ENCODE data around the gene FAM120AOS. TPM values are rescaled to one million over a fixed set of nuclear protein-coding genes. Genes with fewer than 3 reads are reported as not detected.

FAM120AOS gene
- total RNA-seq, 1 experiment from 2014 or later = 31.2 TPM

DNA sequence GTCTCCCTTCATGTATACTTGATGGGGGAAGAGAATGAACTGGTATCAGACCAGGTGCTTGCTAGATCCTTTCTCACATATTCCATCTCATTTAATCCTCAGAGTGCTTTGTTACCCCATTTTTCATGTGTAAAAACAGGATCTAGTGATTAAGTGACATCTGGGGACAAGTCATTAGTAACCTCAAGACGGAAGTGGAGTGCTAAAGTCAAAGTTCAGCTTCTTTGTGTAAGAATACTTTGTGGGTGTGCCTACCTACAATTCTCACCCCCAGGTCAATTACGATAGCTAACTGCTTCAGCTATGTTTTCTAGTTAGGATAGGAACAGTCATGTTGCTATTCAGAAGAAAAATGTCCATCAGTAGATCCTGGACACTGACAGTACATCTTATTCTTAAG lies 3.1 kb upstream of the FAM120AOS start:
- no peaks in the 10 kb centered on the region for H3K27me3 ChIP-seq (ENCODE audit: insufficient read depth, low read length)
- DNase-seq (ENCODE audit: low read depth, low spot score) (no peak), ATAC-seq (no peak)
- no peaks in the 10 kb centered on the region for H3K9me2 ChIP-seq (ENCODE audit: insufficient read depth)
- no peak overlapping the region for H3K9ac ChIP-seq (ENCODE audit: low read length)
- POLR2A ChIA-PET = no interaction called here
- H3K27ac ChIP-seq (ENCODE audit: low read depth, low read length) = no peak overlapping the region
- peaks cover 97% of the 10 kb centered on the region for H3K79me2 ChIP-seq (ENCODE audit: insufficient read depth, low read length)
- no TSS peak for BruUV-seq (replicated peaks)
- RAD21 ChIA-PET (ENCODE audit: low non-redundant PET in 1 of 2, low total read pairs in 2 of 2, uncharacterized antibody in 2 of 2, unreplicated experiment in 2 of 2) = no interaction called here
- no peak overlapping the region for H3K4me3 ChIP-seq (replicated peaks in 1 of 2; ENCODE audit: low read depth in 1 of 2, low read length in 2 of 2)
- no peaks in the 10 kb centered on the region for H3K9me3 ChIP-seq (ENCODE audit: control insufficient read depth in 1 of 2, insufficient read depth in 1 of 2, low read depth in 1 of 2, low read length in 2 of 2)
- CTCF ChIA-PET = no interaction called here
- peaks cover 0 to 13% of the 10 kb centered on the region in 2 experiments; a peak in 1 of 4 replicates for H3K36me3 ChIP-seq (ENCODE audit: control insufficient read depth in 1 of 2, insufficient read depth in 2 of 2, low read length in 2 of 2)
- intact Hi-C loops (cut with micrococcal nuclease) = loop anchor here (10.0 kb wide), 1 partner anchor 292 kb away; no protein-coding TSS in a partner anchor
- TF ChIP-seq, protein P1, sequence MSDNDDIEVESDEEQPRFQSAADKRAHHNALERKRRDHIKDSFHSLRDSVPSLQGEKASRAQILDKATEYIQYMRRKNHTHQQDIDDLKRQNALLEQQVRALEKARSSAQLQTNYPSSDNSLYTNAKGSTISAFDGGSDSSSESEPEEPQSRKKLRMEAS (IDR thresholded peaks at IDR 0.05) = no peak
- TF ChIP-seq POLR2A (IDR thresholded peaks at IDR 0.05; ENCODE audit: borderline replicate concordance, extremely low read depth, insufficient read depth, insufficient read length) = no peak
- no peak for TF ChIP-seq SIN3A (IDR thresholded peaks at IDR 0.05; ENCODE audit: low read depth)
- TF ChIP-seq TCF7L2 (IDR thresholded peaks at IDR 0.05; ENCODE audit: borderline replicate concordance, extremely low read depth, insufficient read depth, insufficient read length) = no peak
- TF ChIP-seq POLR2AphosphoS5 (IDR thresholded peaks at IDR 0.05; ENCODE audit: low read depth, low read length) = no peak
- TF ChIP-seq ZNF274 (IDR thresholded peaks at IDR 0.05; ENCODE audit: low read depth, low read length) = no peak
- TF ChIP-seq, protein P2, sequence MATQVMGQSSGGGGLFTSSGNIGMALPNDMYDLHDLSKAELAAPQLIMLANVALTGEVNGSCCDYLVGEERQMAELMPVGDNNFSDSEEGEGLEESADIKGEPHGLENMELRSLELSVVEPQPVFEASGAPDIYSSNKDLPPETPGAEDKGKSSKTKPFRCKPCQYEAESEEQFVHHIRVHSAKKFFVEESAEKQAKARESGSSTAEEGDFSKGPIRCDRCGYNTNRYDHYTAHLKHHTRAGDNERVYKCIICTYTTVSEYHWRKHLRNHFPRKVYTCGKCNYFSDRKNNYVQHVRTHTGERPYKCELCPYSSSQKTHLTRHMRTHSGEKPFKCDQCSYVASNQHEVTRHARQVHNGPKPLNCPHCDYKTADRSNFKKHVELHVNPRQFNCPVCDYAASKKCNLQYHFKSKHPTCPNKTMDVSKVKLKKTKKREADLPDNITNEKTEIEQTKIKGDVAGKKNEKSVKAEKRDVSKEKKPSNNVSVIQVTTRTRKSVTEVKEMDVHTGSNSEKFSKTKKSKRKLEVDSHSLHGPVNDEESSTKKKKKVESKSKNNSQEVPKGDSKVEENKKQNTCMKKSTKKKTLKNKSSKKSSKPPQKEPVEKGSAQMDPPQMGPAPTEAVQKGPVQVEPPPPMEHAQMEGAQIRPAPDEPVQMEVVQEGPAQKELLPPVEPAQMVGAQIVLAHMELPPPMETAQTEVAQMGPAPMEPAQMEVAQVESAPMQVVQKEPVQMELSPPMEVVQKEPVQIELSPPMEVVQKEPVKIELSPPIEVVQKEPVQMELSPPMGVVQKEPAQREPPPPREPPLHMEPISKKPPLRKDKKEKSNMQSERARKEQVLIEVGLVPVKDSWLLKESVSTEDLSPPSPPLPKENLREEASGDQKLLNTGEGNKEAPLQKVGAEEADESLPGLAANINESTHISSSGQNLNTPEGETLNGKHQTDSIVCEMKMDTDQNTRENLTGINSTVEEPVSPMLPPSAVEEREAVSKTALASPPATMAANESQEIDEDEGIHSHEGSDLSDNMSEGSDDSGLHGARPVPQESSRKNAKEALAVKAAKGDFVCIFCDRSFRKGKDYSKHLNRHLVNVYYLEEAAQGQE (IDR thresholded peaks at IDR 0.05; ENCODE audit: low read depth) = no peak
- no peak for TF ChIP-seq ZFX (IDR thresholded peaks at IDR 0.05)
- TF ChIP-seq, protein P3, sequence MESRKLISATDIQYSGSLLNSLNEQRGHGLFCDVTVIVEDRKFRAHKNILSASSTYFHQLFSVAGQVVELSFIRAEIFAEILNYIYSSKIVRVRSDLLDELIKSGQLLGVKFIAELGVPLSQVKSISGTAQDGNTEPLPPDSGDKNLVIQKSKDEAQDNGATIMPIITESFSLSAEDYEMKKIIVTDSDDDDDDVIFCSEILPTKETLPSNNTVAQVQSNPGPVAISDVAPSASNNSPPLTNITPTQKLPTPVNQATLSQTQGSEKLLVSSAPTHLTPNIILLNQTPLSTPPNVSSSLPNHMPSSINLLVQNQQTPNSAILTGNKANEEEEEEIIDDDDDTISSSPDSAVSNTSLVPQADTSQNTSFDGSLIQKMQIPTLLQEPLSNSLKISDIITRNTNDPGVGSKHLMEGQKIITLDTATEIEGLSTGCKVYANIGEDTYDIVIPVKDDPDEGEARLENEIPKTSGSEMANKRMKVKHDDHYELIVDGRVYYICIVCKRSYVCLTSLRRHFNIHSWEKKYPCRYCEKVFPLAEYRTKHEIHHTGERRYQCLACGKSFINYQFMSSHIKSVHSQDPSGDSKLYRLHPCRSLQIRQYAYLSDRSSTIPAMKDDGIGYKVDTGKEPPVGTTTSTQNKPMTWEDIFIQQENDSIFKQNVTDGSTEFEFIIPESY (IDR thresholded peaks at IDR 0.05; ENCODE audit: extremely low read depth, insufficient replicate concordance, low read length) = no peak
- TF ChIP-seq RAD21 (IDR thresholded peaks at IDR 0.05; ENCODE audit: low read depth) = no peak
- TF ChIP-seq ATF3 (IDR thresholded peaks at IDR 0.05) = no peak
- peaks cover 6 to 8% of the 10 kb centered on the region in 2 experiments for H3K4me1 ChIP-seq (ENCODE audit: control insufficient read depth in 1 of 2, insufficient read depth in 2 of 2, low read length in 2 of 2)
- H4K20me1 ChIP-seq (ENCODE audit: insufficient read depth) = peaks cover 13% of the 10 kb centered on the region; the same call in 1 of the 2 replicates
- H2AFZ ChIP-seq (ENCODE audit: low read depth, low read length, poor library complexity, severe bottlenecking) = no peak overlapping the region
- no peak overlapping the region for H3K4me2 ChIP-seq (ENCODE audit: low read length)

Measured in HCT116 (cell line).